RWPE2 (cell line): ENCODE results near the gene TMEM63A.

ENCODE experiments used
- ATAC-seq: fragments of 200-7000 bp; cut with Tn5 transposase; 3 replicates; pipeline ENCODE4 v1.9.1; 2021; ENCODE audit warnings: low read depth
- DNase-seq: peaks from one replicate; pipeline ENCODE4 v3.0.0-alpha.2; 2020; ENCODE audit warnings: low spot score
- H3K27ac ChIP-seq: fragments of 450-650 bp; 2 replicates; pipeline ENCODE4 v1.5.1; 2017; ENCODE audit warnings: mild to moderate bottlenecking; ENCODE audit not compliant: poor library complexity, severe bottlenecking
- H3K27me3 ChIP-seq: fragments of 250-450 bp; sonication (Bioruptor Pico); 2 replicates; pipeline ENCODE4 v1.5.1; 2021; ENCODE audit warnings: mild to moderate bottlenecking, moderate library complexity; ENCODE audit not compliant: insufficient read depth, poor library complexity, severe bottlenecking
- H3K36me3 ChIP-seq: fragments of 250-450 bp; sonication (Bioruptor Pico); 2 replicates; pipeline ENCODE4 v1.5.1; 2020; ENCODE audit warnings: low read depth, mild to moderate bottlenecking, moderate library complexity
- H3K4me1 ChIP-seq: fragments of 250-450 bp; sonication (Bioruptor Pico); 2 replicates; pipeline ENCODE4 v1.5.1; 2021; ENCODE audit warnings: mild to moderate bottlenecking, moderate library complexity; ENCODE audit not compliant: insufficient read depth, poor library complexity, severe bottlenecking
- H3K4me3 ChIP-seq: fragments of 250-450 bp; sonication (Bioruptor Pico); 2 replicates; pipeline ENCODE4 v1.5.1; 2021; ENCODE audit warnings: mild to moderate bottlenecking, moderate library complexity; ENCODE audit not compliant: severe bottlenecking
- H3K9me3 ChIP-seq: fragments of 250-450 bp; sonication (Bioruptor Pico); 2 replicates; pipeline ENCODE4 v1.5.1; 2021; ENCODE audit warnings: mild to moderate bottlenecking, moderate library complexity; ENCODE audit not compliant: severe bottlenecking
- TF ChIP-seq, protein P1 (sequence below): fragments of 450-650 bp; IDR thresholded peaks from one replicate; pipeline ENCODE4 v1.5.1; 2017; ENCODE audit warnings: mild to moderate bottlenecking, moderate library complexity; ENCODE audit not compliant: poor library complexity, severe bottlenecking

TMEM63A gene

DNA sequence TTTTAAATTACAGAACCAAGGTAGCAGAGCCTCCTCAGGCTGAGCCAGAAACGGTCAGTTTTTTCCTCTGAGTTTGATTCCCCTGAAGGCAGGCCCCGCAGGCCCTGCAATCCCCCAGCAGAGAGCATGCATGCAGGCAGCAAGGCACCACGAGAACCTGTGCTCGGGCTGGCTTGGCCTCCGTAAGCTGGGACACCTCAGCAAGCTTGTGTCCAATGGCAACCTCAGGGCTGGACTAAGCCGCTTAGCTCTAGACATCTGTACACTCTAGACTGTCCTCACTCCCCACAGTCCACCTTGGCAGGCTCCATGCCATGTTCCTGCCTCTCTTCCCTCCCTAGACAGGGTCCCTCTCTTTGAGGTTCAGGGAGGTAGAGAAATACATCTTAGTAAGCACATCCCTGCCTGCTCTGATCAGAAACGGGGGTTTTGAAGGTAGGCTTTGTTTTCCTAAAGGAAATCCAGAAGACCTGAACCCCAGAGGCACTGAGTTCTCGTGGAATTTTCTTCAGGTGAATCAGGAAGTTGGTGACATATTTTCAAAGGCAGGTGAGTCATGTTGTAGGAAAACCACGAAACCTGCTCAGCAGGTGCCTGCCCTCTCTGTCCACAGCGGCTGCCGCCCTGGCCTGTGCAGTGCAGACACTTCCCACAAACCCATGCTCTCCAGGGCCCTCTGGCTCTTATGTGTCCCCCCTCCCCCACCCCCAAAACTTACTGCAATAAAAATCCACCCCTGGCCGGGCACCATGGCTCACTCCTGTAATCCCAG lies 7.0 kb downstream of the TMEM63A start:
- no peak overlapping the region for H3K4me3 ChIP-seq
- TF ChIP-seq, protein P1, sequence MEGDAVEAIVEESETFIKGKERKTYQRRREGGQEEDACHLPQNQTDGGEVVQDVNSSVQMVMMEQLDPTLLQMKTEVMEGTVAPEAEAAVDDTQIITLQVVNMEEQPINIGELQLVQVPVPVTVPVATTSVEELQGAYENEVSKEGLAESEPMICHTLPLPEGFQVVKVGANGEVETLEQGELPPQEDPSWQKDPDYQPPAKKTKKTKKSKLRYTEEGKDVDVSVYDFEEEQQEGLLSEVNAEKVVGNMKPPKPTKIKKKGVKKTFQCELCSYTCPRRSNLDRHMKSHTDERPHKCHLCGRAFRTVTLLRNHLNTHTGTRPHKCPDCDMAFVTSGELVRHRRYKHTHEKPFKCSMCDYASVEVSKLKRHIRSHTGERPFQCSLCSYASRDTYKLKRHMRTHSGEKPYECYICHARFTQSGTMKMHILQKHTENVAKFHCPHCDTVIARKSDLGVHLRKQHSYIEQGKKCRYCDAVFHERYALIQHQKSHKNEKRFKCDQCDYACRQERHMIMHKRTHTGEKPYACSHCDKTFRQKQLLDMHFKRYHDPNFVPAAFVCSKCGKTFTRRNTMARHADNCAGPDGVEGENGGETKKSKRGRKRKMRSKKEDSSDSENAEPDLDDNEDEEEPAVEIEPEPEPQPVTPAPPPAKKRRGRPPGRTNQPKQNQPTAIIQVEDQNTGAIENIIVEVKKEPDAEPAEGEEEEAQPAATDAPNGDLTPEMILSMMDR, result no peak
- H3K36me3 ChIP-seq, result 0 out of 2 replicates have a peak, but pooled peaks cover 3% of the 10 kb centered on the region
- ATAC-seq, result peak; percentile 93
- H3K27ac ChIP-seq, result no peak overlapping the region
- H3K27me3 ChIP-seq, result no peaks in the 10 kb centered on the region
- peaks cover 2% of the 10 kb centered on the region for H3K4me1 ChIP-seq
- H3K9me3 ChIP-seq, result no peaks in the 10 kb centered on the region
- DNase-seq, result no peak

DNA sequence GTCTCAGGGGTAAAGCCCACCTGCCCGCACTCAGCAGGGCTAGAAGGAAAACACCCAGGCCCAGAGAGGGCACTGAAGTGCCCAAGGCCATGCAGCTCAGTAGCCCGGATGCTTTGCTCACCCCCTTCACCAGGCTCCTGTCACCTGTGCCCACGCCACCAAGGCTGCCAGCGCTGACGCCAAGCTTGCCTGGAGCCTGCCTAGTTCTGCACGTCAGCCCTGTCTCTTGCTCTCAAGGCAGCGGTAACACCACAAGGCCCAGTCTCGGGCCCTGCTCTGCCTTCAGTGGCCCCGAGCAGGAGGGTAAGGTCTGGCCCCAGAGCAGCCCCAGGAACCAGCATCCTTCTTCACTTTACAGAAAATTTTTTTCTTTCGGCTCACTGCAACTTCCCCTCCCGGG lies 7.7 kb downstream of the TMEM63A start:
- Histone ChIP-seq H3K27ac (no peak overlapping the region), H3K27me3 (no peaks in the 10 kb centered on the region), H3K9me3 (no peaks in the 10 kb centered on the region), H3K4me3 (no peak overlapping the region), H3K4me1 (peaks cover 2% of the 10 kb centered on the region), H3K36me3 (0 out of 2 replicates have a peak, but pooled peaks cover 3% of the 10 kb centered on the region)
- TF ChIP-seq, protein P1, result no peak
- ATAC-seq (no peak), DNase-seq (no peak)

DNA sequence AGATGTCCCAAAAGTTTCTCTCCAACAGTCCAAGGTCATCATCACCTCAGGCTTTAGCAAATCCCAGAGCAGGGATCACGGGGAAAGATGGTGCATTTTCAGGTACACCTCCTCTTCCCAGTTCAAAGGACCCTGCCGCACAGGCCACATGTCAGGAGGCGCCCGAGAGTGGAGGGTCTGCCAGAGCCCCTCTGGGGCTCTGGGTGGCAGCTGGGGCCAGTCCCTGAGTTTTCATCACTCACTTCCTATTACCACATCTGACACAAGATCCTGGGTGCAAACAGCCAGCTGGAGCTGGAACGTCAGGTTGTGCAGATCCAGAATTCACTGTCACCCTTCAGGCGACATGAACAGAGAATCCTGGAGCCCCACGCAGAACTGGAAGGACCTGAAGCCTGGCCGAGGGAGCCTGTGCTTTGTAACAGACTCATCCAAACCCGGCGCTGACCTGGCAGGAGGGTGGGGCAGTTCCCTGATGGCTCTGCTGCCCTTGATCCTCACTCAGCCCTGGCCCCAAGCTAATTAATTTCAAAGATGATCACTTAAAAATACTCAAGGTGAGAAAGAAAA lies 8.8 kb downstream of the TMEM63A start:
- TF ChIP-seq, protein P1, result no peak
- no peaks in the 10 kb centered on the region for H3K9me3 ChIP-seq
- no peaks in the 10 kb centered on the region for H3K27me3 ChIP-seq
- no peak overlapping the region for H3K4me3 ChIP-seq
- H3K36me3 ChIP-seq, result 0 out of 2 replicates have a peak, but pooled peaks cover 3% of the 10 kb centered on the region
- H3K27ac ChIP-seq, result no peak overlapping the region
- ATAC-seq (no peak), DNase-seq (no peak)
- H3K4me1 ChIP-seq, result peaks cover 2% of the 10 kb centered on the region

DNA sequence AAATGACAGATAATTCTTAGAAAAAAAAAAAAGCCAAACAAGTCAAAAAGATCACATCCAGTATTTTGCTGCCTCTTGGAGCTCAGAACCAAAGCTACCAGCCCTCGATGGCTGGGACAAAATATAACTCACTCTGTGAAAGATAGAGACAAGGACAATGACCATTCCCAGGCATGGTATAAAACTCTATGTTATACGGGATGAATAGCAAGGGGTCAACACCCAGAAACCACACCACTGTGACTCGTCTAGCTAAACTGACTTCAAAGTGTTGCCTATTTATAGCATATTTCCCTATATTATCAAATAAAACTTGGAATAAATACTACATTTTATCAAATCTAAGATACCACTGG lies 10.1 kb downstream of the TMEM63A start:
- no peak overlapping the region for H3K27ac ChIP-seq
- ATAC-seq, result no peak
- H3K4me1 ChIP-seq, result peaks cover 2% of the 10 kb centered on the region

More for the DNA sequence above, 10.1 kb downstream of the TMEM63A start:
- TF ChIP-seq, protein P1, result no peak
- Histone ChIP-seq H3K9me3 (no peaks in the 10 kb centered on the region), H3K36me3 (0 out of 2 replicates have a peak, but pooled peaks cover 3% of the 10 kb centered on the region), H3K4me3 (no peak overlapping the region), H3K27me3 (no peaks in the 10 kb centered on the region)
- no peak for DNase-seq
